Naive thymus-derived CD8-positive, alpha-beta T cell (primary cell): Measurements from ENCODE around the gene PCGF3. TPM values are rescaled to one million over a fixed set of nuclear protein-coding genes. Genes with fewer than 3 reads are reported as not detected.

Experiments used
- ATAC-seq, 2 donors: fragments of 150-1000 bp; cut with Tn5 transposase in 1 of 2; sonication (Bioruptor Pico), chemical (Tn5 transposase) in 1 of 2; 1 replicate in 1 of 2; 2 replicates in 1 of 2; pipeline ENCODE4 v1.10.0; 2021; ENCODE audit warnings: mild to moderate bottlenecking in 2 of 2, moderate library complexity in 2 of 2
- POLR2A ChIA-PET: fragments of 350-600 bp; sonication (Branson Sonifier 250); formaldehyde crosslinking; loops from one replicate; lab custom pipeline; 2021; ENCODE audit warnings: antibody characterized with exemption; lab: Charles Lee
- DNase-seq, 10 donors: peaks; one replicate each; pipeline versions ENCODE4 v3.0.0 to v3.0.0-alpha.2; 2020 to 2022
- H3K27ac Mint-ChIP-seq, 10 donors: one replicate each; pipeline ENCODE4 v1.8.0; 2020 to 2022; ENCODE audit warnings: mild to moderate bottlenecking in 10 of 10, mixed read lengths in 10 of 10, moderate library complexity in 4 of 10, inconsistent platforms in 1 of 10
- H3K27me3 Mint-ChIP-seq, 5 donors: one replicate each; pipeline ENCODE4 v1.8.0; 2021 to 2022; ENCODE audit warnings: mixed read lengths in 5 of 5
- H3K36me3 Mint-ChIP-seq, 3 donors: one replicate each; pipeline ENCODE4 v1.8.0; 2020 to 2022; ENCODE audit warnings: mixed read lengths in 3 of 3, mild to moderate bottlenecking in 2 of 3, inconsistent platforms in 1 of 3
- H3K4me1 Mint-ChIP-seq, 4 donors: one replicate each; pipeline ENCODE4 v1.8.0; 2021 to 2022; ENCODE audit warnings: mixed read lengths in 4 of 4
- H3K4me3 Mint-ChIP-seq, 10 donors: one replicate each; pipeline ENCODE4 v1.8.0; 2020 to 2022; ENCODE audit warnings: mild to moderate bottlenecking in 10 of 10, mixed read lengths in 10 of 10, moderate library complexity in 6 of 10, inconsistent platforms in 1 of 10
- H3K9me3 Mint-ChIP-seq, 9 donors: one replicate each; pipeline ENCODE4 v1.8.0; 2020 to 2022; ENCODE audit warnings: mixed read lengths in 9 of 9, mild to moderate bottlenecking in 3 of 9, inconsistent platforms in 1 of 9, moderate library complexity in 1 of 9
- polyA plus RNA-seq, 3 donors: library from polyadenylated mRNA; unstranded; fragments of 300-500 nt; fragmentation: Illumina TruSeq; gene quantifications; one replicate each; pipeline ENCODE4 v1.2.3, GENCODE V29; 2021
- total RNA-seq, 8 experiments: library from RNA in 2 of 8; stranded (reverse) in 2 of 8; gene quantifications; one replicate each; pipeline ENCODE4 v1.2.3 and lab custom pipeline; 2021 to 2026

Gene PCGF3
- total and polyA plus RNA-seq, 5 experiments from 2014 or later = 3.4 to 49.3 (median 4.4) TPM

DNA sequence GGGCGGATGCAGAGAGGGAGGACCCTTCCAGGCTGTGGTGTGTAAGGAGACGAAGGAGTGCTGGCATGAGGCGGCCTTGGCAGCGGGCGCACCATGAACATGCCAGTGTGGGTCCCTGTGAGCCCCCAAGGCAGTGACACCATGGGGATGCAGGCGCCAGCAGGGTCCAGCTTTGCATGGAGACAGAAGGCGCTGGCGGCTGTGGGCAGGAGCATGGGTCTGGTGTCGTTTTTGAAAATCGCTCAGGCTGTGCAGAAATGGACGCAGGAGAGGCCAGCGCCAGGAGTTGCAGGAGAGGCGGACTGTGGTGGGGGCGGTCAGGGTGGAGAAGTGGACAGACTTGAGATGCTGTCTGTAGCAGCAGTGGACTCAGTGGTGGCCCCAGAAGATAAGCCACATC lies 56.1 kb downstream of the PCGF3 start:
- Mint-ChIP-seq H3K27ac (peak overlapping the region in 5 of 10 donors; percentile 19 to 60 (median 33)), H3K27me3 (no peaks in the 10 kb centered on the region), H3K4me3 (no peak overlapping the region), H3K36me3 (peaks cover 0 to 46% (median 12%) of the 10 kb centered on the region in 3 donors), H3K4me1 (peaks cover 7 to 28% (median 15%) of the 10 kb centered on the region in 4 donors), H3K9me3 (peaks cover 0 to 9% (median 0%) of the 10 kb centered on the region in 9 donors)
- POLR2A ChIA-PET = no interaction called here
- ATAC-seq = no peak
- DNase-seq = no peak

DNA sequence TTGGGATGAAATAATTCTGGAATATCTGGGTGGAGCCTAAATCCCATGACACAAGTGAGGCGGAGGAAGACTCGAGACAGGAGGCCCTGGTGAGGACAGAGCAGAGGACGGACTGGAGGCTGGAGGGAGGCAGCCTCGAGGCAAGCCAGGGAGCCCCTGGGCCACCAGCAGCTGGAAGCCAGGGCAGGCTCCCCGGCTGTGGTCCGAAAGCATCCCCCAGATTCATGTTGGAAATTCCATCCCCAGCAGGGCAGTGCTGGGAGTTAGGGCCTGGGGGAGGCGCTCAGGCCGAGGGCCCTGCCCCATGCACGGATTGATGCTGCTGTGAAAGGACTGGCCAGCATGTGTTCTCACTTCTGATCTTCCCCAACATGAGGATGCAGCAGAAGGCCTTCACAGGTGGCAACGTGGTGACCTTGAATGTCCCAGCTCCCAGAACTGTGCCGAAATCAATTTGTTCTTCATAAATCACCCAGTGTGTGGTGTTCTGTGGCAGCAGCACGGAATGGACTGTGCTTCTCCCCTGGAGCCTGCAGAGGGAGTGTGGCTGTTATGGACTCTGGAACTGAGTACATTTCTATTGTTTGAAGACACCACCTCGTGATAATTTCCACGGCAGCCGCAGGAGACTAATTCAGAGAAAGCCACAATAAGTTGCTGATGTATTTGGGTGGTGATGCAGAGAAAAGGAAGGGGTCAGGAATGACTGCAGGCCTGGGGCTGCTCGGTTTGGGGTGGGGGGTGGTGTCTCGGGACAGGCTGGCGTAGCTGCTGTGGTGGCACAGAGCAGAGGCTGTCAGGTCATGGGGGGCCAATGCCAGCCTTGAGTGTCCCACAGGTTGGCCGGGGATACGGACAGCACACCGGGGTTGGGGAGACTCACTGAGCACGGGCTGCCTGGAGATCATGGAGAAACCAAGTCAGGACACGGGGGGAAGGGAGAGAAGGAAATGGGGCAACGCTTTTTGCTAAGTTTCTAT lies 56.9 kb downstream of the PCGF3 start:
- Mint-ChIP-seq H3K36me3 (peaks cover 0 to 54% (median 19%) of the 10 kb centered on the region in 3 donors), H3K27ac (peak overlapping the region in 6 of 10 donors; percentile 9 to 60 (median 41)), H3K4me1 (peaks cover 7 to 32% (median 15%) of the 10 kb centered on the region in 4 donors), H3K9me3 (peaks cover 0 to 9% (median 0%) of the 10 kb centered on the region in 9 donors), H3K27me3 (no peaks in the 10 kb centered on the region), H3K4me3 (peak overlapping the region in 2 of 10 donors; percentile 3 to 7)
- ATAC-seq = no peak
- no peak for DNase-seq
- POLR2A ChIA-PET = no interaction called here

DNA sequence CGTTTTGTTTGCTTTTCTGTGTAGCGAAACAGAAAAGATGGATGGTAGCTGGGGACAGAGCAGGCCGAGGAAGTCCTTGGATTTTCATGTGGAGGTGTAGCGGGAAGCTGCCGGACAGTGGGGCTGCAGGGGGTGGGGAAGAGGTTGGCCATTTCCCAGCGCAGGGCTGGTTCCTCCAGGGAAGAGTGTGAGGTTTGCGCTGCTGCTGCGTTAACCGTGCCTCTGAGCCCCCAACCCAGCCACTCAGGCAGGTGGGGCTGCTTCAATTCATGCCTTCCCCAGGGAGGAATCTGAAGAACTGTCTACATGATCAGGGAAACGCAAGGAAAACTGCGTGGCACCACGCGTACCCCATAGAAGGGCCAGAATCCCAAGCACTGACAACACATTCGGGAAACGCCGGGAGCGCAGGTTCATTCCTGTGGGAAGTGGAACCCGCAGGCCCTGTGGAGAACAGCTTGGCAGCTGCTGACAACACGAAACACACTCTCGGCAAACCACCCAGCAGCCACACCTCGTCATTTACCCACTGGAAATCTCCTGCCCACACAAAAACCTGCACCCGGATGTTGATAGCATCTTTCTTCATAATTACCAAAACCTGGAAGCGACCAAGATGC lies 57.7 kb downstream of the PCGF3 start:
- Mint-ChIP-seq H3K36me3 (peaks cover 0 to 57% (median 19%) of the 10 kb centered on the region in 3 donors), H3K4me3 (no peak overlapping the region), H3K27ac (peak overlapping the region in 3 of 10 donors; percentile 22 to 60 (median 52)), H3K9me3 (peaks cover 0 to 9% (median 0%) of the 10 kb centered on the region in 9 donors), H3K4me1 (peaks cover 7 to 33% (median 15%) of the 10 kb centered on the region in 4 donors), H3K27me3 (no peaks in the 10 kb centered on the region)
- ATAC-seq (no peak), DNase-seq (no peak)
- POLR2A ChIA-PET = no interaction called here

DNA sequence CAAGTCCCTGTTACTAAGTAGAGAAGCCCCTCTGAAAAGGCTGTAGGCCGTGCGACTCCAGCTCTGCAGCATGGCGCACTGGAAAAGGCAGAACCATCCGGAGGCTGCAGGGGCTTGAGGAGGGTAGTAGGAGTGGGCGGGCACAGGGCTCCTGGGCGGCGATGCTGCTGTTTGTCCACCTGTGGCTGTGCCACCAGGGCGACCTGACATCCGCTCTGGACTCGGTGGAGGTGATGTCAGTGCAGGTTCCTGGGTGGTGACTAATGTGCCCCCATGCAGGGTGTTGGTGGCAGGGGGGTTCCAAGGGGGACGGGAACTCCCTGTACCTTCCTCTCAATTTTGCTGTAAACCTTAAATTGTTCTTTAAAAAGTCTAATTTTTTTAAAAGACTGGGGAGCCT lies 58.3 kb downstream of the PCGF3 start:
- Mint-ChIP-seq H3K27me3 (no peaks in the 10 kb centered on the region), H3K36me3 (peaks cover 0 to 62% (median 19%) of the 10 kb centered on the region in 3 donors), H3K27ac (peak overlapping the region in 1 of 10 donors; percentile 60), H3K4me1 (peaks cover 7 to 34% (median 15%) of the 10 kb centered on the region in 4 donors), H3K9me3 (peaks cover 0 to 9% (median 0%) of the 10 kb centered on the region in 9 donors), H3K4me3 (no peak overlapping the region)
- ATAC-seq = no peak
- POLR2A ChIA-PET = no interaction called here
- no peak for DNase-seq

DNA sequence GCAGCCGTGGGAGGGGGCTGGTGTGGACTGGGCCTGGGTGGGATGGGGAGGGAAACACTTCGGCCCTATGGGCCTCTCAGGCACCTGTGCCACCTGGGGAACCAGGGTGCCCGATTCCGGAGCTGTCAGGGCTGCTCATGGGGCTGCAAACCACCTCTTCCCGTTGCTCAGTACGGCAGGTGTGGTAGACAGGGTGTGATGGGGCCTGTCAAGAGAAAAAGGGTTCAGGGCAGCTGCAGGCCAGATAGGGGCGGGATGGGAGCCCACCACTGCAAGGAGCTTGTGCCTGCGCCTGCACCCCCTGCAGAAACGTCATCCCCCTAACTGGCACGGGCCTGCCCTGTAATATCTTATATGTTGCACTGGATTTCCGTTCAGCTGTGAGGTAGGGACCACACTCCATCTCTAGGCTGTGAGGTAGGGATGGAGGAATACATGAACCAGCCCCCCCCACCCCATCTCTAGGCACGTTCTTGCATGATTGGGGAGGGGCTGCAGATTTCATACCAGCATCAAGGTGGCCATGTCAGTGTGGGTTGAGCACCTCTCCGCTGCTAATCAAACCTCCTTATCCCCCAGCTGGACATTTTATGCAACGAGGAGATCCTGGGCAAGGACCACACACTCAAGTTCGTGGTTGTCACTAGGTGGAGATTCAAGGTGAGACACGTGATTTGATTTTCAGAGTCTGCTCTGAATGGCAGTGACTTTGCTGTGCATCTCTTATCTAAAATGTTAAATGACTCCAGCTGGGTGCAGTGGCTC lies 59.0 kb downstream of the PCGF3 start:
- no peak for ATAC-seq

DNA sequence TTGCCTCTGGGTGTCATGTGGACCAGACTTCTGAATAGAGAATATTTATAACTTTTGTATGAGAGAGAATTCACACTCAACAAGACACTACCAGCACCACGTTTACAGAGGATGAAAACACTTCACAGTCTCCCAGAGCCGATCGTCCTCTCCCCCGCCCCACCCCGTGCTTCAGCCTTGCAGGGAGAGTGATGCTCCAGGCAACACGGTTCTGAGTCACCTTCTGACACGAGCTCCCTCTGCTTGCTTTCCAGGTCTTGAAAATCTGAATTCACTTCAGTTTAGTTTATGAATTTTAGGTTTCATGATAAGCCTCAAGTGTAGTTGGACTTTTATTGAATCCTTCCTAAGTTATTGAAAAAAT lies 60.5 kb downstream of the PCGF3 start:
- peak overlapping the region in 5 of 10 donors; percentile 52 to 76 (median 60) for H3K27ac Mint-ChIP-seq
- H3K9me3 Mint-ChIP-seq = peaks cover 0 to 9% (median 0%) of the 10 kb centered on the region in 9 donors
- POLR2A ChIA-PET = interaction anchor here (0.7 kb wide), 1 partner anchor 9 kb away, joined by 3 read pairs; no protein-coding TSS in a partner anchor
- peaks cover 5 to 40% (median 10%) of the 10 kb centered on the region in 4 donors for H3K4me1 Mint-ChIP-seq
- ATAC-seq (no peak), DNase-seq (no peak)
- no peaks in the 10 kb centered on the region for H3K27me3 Mint-ChIP-seq
- H3K36me3 Mint-ChIP-seq = peaks cover 0 to 68% (median 25%) of the 10 kb centered on the region in 3 donors
- H3K4me3 Mint-ChIP-seq = no peak overlapping the region

More for the DNA sequence above, 59.0 kb downstream of the PCGF3 start:
- Mint-ChIP-seq H3K4me3 (no peak overlapping the region), H3K9me3 (peaks cover 0 to 9% (median 0%) of the 10 kb centered on the region in 9 donors), H3K4me1 (peaks cover 12 to 39% (median 15%) of the 10 kb centered on the region in 4 donors), H3K27me3 (no peaks in the 10 kb centered on the region), H3K27ac (peak overlapping the region in 6 of 10 donors; percentile 18 to 66 (median 48)), H3K36me3 (peaks cover 0 to 67% (median 22%) of the 10 kb centered on the region in 3 donors)
- DNase-seq = no peak
- POLR2A ChIA-PET = no interaction called here

DNA sequence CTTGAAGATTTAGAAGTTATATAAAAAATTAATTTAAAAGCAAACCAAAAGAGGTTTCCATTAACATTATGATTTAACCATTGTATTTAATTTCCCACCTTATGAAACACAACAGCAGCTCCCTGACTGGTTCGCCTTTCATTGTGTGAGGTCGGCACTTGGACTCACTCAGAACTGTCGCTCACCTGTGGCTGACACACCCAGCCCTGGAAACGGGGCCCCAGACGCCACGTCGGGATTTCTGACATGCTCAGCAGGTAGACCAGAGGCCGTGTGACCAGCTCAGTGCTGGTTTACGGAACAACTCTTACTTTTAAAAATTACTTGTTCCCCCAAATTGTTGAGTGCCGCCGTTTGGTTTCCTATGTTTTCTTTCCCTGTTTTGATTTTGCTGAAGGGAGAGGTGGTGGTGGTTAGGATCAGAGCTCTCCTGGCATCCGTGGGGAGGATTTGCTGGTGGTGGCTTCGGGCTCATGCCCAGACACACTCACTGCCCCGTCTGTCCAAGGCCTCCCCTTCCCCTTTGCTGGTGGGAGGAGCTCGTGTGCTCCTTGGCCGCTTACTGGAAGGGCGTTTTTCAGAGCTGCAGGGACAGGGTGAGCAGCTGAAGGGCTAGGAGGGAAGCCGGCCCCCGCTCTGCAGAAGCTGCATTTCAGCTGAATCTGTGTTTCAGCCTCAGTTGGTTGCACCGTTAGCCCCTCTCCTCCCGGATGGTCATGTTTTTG lies 61.1 kb downstream of the PCGF3 start:
- H3K27ac Mint-ChIP-seq = peak overlapping the region in 5 of 10 donors; percentile 27 to 76 (median 67)
- POLR2A ChIA-PET = interaction anchor here (0.7 kb wide), 1 partner anchor 9 kb away, joined by 3 read pairs; no protein-coding TSS in a partner anchor

DNA sequence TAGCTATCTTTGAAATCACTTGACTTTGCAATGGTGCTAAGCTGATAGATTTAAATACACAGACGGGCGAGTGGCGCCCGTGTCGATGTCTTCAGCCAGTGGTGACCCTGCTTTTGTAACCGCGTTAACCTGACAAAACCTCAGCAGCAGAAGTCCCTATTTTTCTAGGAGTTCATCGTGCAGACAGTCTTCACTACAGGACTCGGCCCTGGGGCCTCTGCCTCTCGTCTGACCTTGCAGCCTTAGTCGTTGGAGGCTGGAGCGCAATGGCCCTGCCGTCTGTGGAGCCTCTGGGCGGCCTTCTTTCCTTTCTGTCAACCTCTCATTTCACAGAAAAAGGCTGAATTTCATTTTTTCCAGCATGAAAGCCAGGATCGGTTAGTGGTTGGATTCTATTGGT lies 62.4 kb downstream of the PCGF3 start:
- DNase-seq (no peak), ATAC-seq (no peak)
- H3K36me3 Mint-ChIP-seq = peaks cover 0 to 63% (median 22%) of the 10 kb centered on the region in 3 donors
- H3K4me3 Mint-ChIP-seq = no peak overlapping the region
- no peaks in the 10 kb centered on the region for H3K27me3 Mint-ChIP-seq
- POLR2A ChIA-PET = no interaction called here
- peak overlapping the region in 2 of 10 donors; percentile 17 to 48 for H3K27ac Mint-ChIP-seq
- peaks cover 0 to 45% (median 13%) of the 10 kb centered on the region in 4 donors for H3K4me1 Mint-ChIP-seq
- H3K9me3 Mint-ChIP-seq = peaks cover 0 to 5% (median 0%) of the 10 kb centered on the region in 9 donors

More for the DNA sequence above, 61.1 kb downstream of the PCGF3 start:
- no peaks in the 10 kb centered on the region for H3K27me3 Mint-ChIP-seq
- H3K36me3 Mint-ChIP-seq = peaks cover 0 to 66% (median 22%) of the 10 kb centered on the region in 3 donors
- no peak for ATAC-seq
- no peak overlapping the region for H3K4me3 Mint-ChIP-seq
- H3K4me1 Mint-ChIP-seq = peaks cover 3 to 39% (median 9%) of the 10 kb centered on the region in 4 donors
- DNase-seq = no peak
- H3K9me3 Mint-ChIP-seq = peaks cover 0 to 9% (median 0%) of the 10 kb centered on the region in 9 donors

DNA sequence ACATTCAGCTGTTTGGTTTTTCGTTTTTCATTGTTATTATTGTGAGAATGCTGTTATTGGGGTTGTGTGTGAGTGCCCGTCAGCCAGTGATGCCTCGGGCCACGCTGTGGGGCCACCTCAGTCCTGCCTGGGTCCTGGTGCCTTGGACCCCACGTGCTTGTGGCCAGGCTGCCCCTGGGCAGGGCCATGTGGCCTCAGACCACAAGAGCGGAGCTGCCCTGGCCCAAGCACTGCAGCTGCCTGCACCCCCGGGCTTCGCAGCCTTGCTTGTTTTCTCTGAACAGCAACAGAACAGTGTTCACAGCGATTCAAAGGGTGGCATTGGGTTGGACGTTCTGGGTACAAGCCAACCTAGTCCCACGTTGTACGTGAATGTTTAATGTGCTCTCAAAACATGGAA lies 63.4 kb downstream of the PCGF3 start:
- POLR2A ChIA-PET = no interaction called here
- H3K9me3 Mint-ChIP-seq = peaks cover 0 to 5% (median 0%) of the 10 kb centered on the region in 9 donors
- H3K4me1 Mint-ChIP-seq = peaks cover under 1 to 42% (median 18%) of the 10 kb centered on the region in 4 donors
- ATAC-seq (no peak), DNase-seq (no peak)
- H3K36me3 Mint-ChIP-seq = peaks cover 0 to 59% (median 22%) of the 10 kb centered on the region in 3 donors
- no peaks in the 10 kb centered on the region for H3K27me3 Mint-ChIP-seq
- no peak overlapping the region for H3K27ac Mint-ChIP-seq
- no peak overlapping the region for H3K4me3 Mint-ChIP-seq

DNA sequence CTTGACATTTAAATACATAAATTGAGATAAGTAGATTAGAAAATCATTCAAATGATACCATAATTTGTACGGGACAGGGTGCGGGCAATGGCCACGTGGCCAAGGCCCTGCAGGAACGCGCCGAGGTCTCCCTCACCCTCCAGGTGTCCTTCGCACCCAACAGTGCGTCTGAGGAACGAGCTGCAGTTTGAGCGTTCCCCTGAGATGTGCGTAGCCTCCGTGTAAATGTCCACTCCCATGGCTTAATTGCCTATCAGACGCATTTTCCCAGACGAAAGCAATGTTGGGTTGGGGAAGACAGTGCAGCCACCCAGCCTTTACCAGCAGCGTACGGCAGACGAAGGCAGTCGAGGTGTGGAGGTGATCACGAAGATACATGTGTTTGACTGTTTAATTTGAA lies 63.9 kb downstream of the PCGF3 start:
- Mint-ChIP-seq H3K27me3 (no peaks in the 10 kb centered on the region), H3K4me3 (no peak overlapping the region), H3K9me3 (peaks cover 0 to 5% (median 0%) of the 10 kb centered on the region in 9 donors), H3K4me1 (peaks cover 6 to 47% (median 24%) of the 10 kb centered on the region in 4 donors), H3K27ac (peak overlapping the region in 2 of 10 donors; percentile 22 to 49), H3K36me3 (peaks cover 0 to 60% (median 24%) of the 10 kb centered on the region in 3 donors)
- DNase-seq (no peak), ATAC-seq (no peak)
- POLR2A ChIA-PET = no interaction called here

DNA sequence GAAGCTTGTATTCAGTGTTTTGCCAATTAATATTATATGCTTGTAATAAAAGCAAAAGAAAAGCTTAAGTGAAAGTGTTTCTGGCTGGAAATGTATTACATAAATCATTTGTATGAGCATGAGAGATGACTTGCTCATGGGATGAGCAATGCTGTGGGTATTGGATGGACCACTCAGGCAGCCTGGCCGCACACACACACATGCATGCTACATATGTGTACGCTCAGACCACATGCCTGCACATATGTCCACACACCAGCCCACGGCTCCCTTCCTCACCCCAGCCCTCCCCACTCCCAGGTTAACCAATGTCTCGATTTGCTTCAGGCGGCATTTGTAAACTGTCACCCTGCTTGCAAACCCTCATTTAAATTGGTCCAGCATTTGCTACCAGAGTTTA lies 64.4 kb downstream of the PCGF3 start:
- no peak for ATAC-seq
- peaks cover 11 to 50% (median 29%) of the 10 kb centered on the region in 4 donors for H3K4me1 Mint-ChIP-seq
- POLR2A ChIA-PET = no interaction called here

More for the DNA sequence above, 64.4 kb downstream of the PCGF3 start:
- Mint-ChIP-seq H3K27ac (peak overlapping the region in 3 of 10 donors; percentile 29 to 49 (median 46)), H3K9me3 (peaks cover 0 to 3% (median 0%) of the 10 kb centered on the region in 9 donors), H3K27me3 (no peaks in the 10 kb centered on the region), H3K36me3 (peaks cover 0 to 62% (median 20%) of the 10 kb centered on the region in 3 donors), H3K4me3 (no peak overlapping the region)
- DNase-seq = no peak
